Heart right ventricle (tissue), 16 donors: ENCODE data around the gene ADD2. TPM values are rescaled to one million over a fixed set of nuclear protein-coding genes. Genes with fewer than 3 reads are reported as not detected.

Source experiments
- ATAC-seq, 8 donors: fragments of 200-7000 bp; cut with Tn5 transposase; one replicate each; pipeline ENCODE4 v1.9.1; 2020; ENCODE audit warnings: mild to moderate bottlenecking in 8 of 8, moderate library complexity in 8 of 8, moderate number of reproducible peaks in 1 of 8
- DNase-seq, 2 donors: peaks; one replicate each; pipeline ENCODE4 v3.0.0-alpha.2; 2020
- H3K27ac ChIP-seq, 10 donors: fragments of 200-600 bp; sonication (generic) in 2 of 10; one replicate each; pipeline versions ENCODE4 v1.5.0 to v1.8.0; 2020 to 2022; ENCODE audit warnings: mild to moderate bottlenecking in 3 of 10
- H3K27me3 ChIP-seq, 7 donors: fragments of 200-600 bp; one replicate each; pipeline ENCODE4 v1.8.0; 2021 to 2022; ENCODE audit warnings: mild to moderate bottlenecking in 2 of 7
- H3K36me3 ChIP-seq, 9 donors: fragments of 200-600 bp; sonication (generic) in 1 of 9; one replicate each; pipeline versions ENCODE4 v1.5.0 to v1.8.0; 2020 to 2022; ENCODE audit warnings: mild to moderate bottlenecking in 2 of 9
- H3K4me1 ChIP-seq, 9 donors: fragments of 200-600 bp; sonication (generic) in 1 of 9; one replicate each; pipeline versions ENCODE4 v1.5.0 to v1.8.0; 2020 to 2022; ENCODE audit warnings: mild to moderate bottlenecking in 4 of 9
- H3K4me3 ChIP-seq, 10 donors: fragments of 200-600 bp; sonication (generic) in 2 of 10; one replicate each; pipeline versions ENCODE4 v1.5.0 to v1.8.0; 2020 to 2022; ENCODE audit warnings: mild to moderate bottlenecking in 7 of 10, moderate library complexity in 2 of 10
- H3K9me3 ChIP-seq, 11 donors: fragments of 200-600 bp in 10 of 11; sonication (generic) in 2 of 11; one replicate each; pipeline versions ENCODE4 v1.5.0 to v1.8.0; 2013 to 2022; ENCODE audit warnings: mild to moderate bottlenecking in 2 of 11, control low read depth in 1 of 11, moderate library complexity in 1 of 11
- CTCF ChIP-seq, 9 donors: fragments of 200-600 bp; sonication (generic) in 2 of 9; IDR thresholded peaks; one replicate each; pipeline versions ENCODE4 v1.5.0 to v1.8.0; 2021 to 2022; ENCODE audit warnings: antibody characterized with exemption in 9 of 9, mild to moderate bottlenecking in 5 of 9, moderate library complexity in 1 of 9
- WGBS, 2 donors: extraction: QIAGEN DNeasy Blood & Tissue Kit; methylation state at CpG; one replicate each; pipeline ENCODE4 v1.1.7; 2013; ENCODE audit warnings: inconsistent platforms in 1 of 2; 5-methylcytosine and 5-hydroxymethylcytosine counted together
- intact Hi-C, 10 donors: fragments of 100-400 bp; cut with DNase I; formaldehyde crosslinking; loops; one replicate each; pipeline versions ENCODE4 v1.11.1 to v1.14.2; 2022
- polyA plus RNA-seq, 2 donors: library from polyadenylated mRNA; stranded (reverse); fragments of 200-250 nt; gene quantifications; one replicate each; pipeline ENCODE4 v1.2.3, GENCODE V29; 2013
- total RNA-seq, 10 donors: library from RNA; stranded (reverse); fragmentation: NEBNext Ultra II Directional in 3 of 10; extraction: Animal tissue kit (Norgen Biotek cat#: 25700) in 3 of 10; gene quantifications; one replicate each; pipeline versions ENCODE4 v1.2.1 to v1.2.4, GENCODE V29; 2021 to 2023
- donor health status: Arrhythmogenic right ventricular cardiomyopathy.
- donor health status: ischemic (EF 13 %, LVEDD 7.1; RV severe dilation, severe dysfunction).
- donor health status: healthy with polysubstance abuse.
- donor health status: DM: no; HTN: yes; CAD: no.
- donor health status: DM: no; HTN: no; CAD: no.
- donor health status: ischemic (EF 25% LVEDD 6.9; RV normal size, moderate dysfunction).
- donor health status: ischemic (EF 25% LVEDD 5.7; RV mildly dilated, moderate dysfunction).
- donor health status: healthy.
- donor health status: DM: yes; HTN: yes; CAD: no.
- donor health status: Ischemic cardiomyopathy.
- donor health status: ischemic (EF 35%, LVEDD 5.7; RV mildly dilated, moderate dysfunction).
- donor health status: nonischemic (EF 11% LVEDD 7.7; RV severe dilation, severe dysfunction).
- donor health status: DM: yes; HTN: yes; CAD: no.
- donor health status: PGD.
- donor health status: ischemic (EF 29% LVEDD 5.4; RV normal size, mild dysfunction).
- donor health status: nonischemic (EF 23%, LVEDD 6.1; RV moderate dilation, normal function).

Gene ADD2
- total and polyA plus RNA-seq, 12 donors: 0.16 to 5.7 (median 2.2) TPM

- intact Hi-C loops: loop anchor here in 6 of 10 donors (10.0 kb wide), 4 partner anchors 125 to 435 kb away; no protein-coding TSS in a partner anchor
- Histone ChIP-seq H3K27ac (no peak overlapping the region), H3K27me3 (peaks cover 0 to 51% (median 22%) of the 10 kb centered on the region in 7 donors), H3K4me3 (no peak overlapping the region), H3K36me3 (no peaks in the 10 kb centered on the region), H3K9me3 (peaks cover 0 to 3% (median 0%) of the 10 kb centered on the region in 11 donors), H3K4me1 (no peaks in the 10 kb centered on the region)
- no peak for ATAC-seq
- DNase-seq: no peak
- WGBS, 2 donors: 60 to 73% methylated on average over 8 of the region's 8 CpGs
- no peak for TF ChIP-seq CTCF (IDR thresholded peaks at IDR 0.05)
These were observed 12.0 kb upstream of the ADD2 start for GRCh38 chr2:70779911-70780545.

GRCh38 chr2:70779491-70779890 lies 11.5 kb upstream of the ADD2 start:
- Histone ChIP-seq H3K4me3 (no peak overlapping the region), H3K4me1 (no peaks in the 10 kb centered on the region), H3K27ac (no peak overlapping the region), H3K27me3 (peaks cover 0 to 52% (median 24%) of the 10 kb centered on the region in 7 donors), H3K9me3 (peaks cover 0 to 3% (median 0%) of the 10 kb centered on the region in 11 donors), H3K36me3 (no peaks in the 10 kb centered on the region)
- DNase-seq (no peak), ATAC-seq (no peak)
- 57 to 62% methylated on average over 3 of the region's 3 CpGs for WGBS, 2 donors
- intact Hi-C loops: loop anchor here in 1 of 10 donors (10.0 kb wide), 1 partner anchor 125 kb away; no protein-coding TSS in a partner anchor
- no peak for TF ChIP-seq CTCF (IDR thresholded peaks at IDR 0.05)

GRCh38 chr2:70778676-70779075 lies 10.7 kb upstream of the ADD2 start:
- peaks cover 0 to 3% (median 0%) of the 10 kb centered on the region in 11 donors for H3K9me3 ChIP-seq
- intact Hi-C loops: loop anchor here in 1 of 10 donors (10.0 kb wide), 1 partner anchor 124 kb away; no protein-coding TSS in a partner anchor
- peaks cover 0 to 56% (median 29%) of the 10 kb centered on the region in 7 donors for H3K27me3 ChIP-seq
- no peaks in the 10 kb centered on the region for H3K4me1 ChIP-seq
- DNase-seq (no peak), ATAC-seq (no peak)
- no peak overlapping the region for H3K27ac ChIP-seq
- TF ChIP-seq CTCF (IDR thresholded peaks at IDR 0.05): no peak
- WGBS, 2 donors: 64 to 77% methylated on average over 1 of the region's 1 CpG
- H3K36me3 ChIP-seq: no peaks in the 10 kb centered on the region
- no peak overlapping the region for H3K4me3 ChIP-seq

GRCh38 chr2:70777450-70777849 lies 9.4 kb upstream of the ADD2 start:
- Histone ChIP-seq H3K4me3 (no peak overlapping the region), H3K27me3 (peaks cover 0 to 60% (median 37%) of the 10 kb centered on the region in 7 donors), H3K36me3 (no peaks in the 10 kb centered on the region), H3K4me1 (no peaks in the 10 kb centered on the region), H3K9me3 (peaks cover 0 to 3% (median 0%) of the 10 kb centered on the region in 11 donors), H3K27ac (no peak overlapping the region)
- intact Hi-C loops: loop anchor here in 1 of 10 donors (10.0 kb wide), 1 partner anchor 123 kb away; no protein-coding TSS in a partner anchor
- no peak for TF ChIP-seq CTCF (IDR thresholded peaks at IDR 0.05)
- ATAC-seq (no peak), DNase-seq (no peak)
- WGBS, 2 donors: 66 to 89% methylated on average over 2 of the region's 2 CpGs
